ENCODE results near the gene PLPPR1. TPM values are rescaled to one million over a fixed set of nuclear protein-coding genes. Genes with fewer than 3 reads are reported as not detected.

PLPPR1 gene
- total and polyA plus RNA-seq, 7 experiments from 2014 or later, result not detected

DNA sequence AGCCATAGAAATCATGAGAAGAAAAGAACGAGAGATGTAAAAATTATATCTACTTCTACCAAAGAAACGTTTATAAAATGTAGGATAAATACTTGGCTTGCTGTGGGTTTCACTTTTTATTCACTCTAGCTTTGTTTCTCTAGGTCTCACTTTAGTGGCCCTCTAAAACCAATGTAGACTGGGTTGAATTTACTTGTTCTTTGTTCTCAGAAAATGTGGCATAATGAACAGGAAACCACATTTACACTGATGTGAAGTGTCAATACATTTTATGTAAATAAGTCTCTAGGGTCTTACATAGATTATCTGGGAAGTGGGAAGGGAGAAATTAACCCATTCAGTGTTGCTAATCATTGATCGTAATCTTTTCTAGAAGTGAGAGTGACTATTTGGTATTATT lies 58.9 kb downstream of the PLPPR1 start:
- ChIA-PET POLR2A (no interaction called here), CTCF (no interaction called here)
- no peaks in the 10 kb centered on the region for H3K9me3 ChIP-seq (ENCODE audit: control insufficient read depth in 2 of 3, low read length in 3 of 3)
- ATAC-seq, result no peak
- peaks cover 0 to 9% (median 0%) of the 10 kb centered on the region in 11 donors for H3K9me3 Mint-ChIP-seq
- H3K4me1 ChIP-seq (ENCODE audit: control insufficient read depth in 2 of 2, insufficient read depth in 2 of 2, low read length in 2 of 2), result no peaks in the 10 kb centered on the region
- H3K36me3 ChIP-seq (ENCODE audit: control insufficient read depth in 2 of 3, insufficient read depth in 3 of 3, low read length in 3 of 3), result no peaks in the 10 kb centered on the region
- intact Hi-C loops (cut with micrococcal nuclease), result no loop called here
- DNase-seq, result no peak
- no peaks in the 10 kb centered on the region for H3K4me1 Mint-ChIP-seq
- no peaks in the 10 kb centered on the region for H3K36me3 Mint-ChIP-seq
- no peak overlapping the region for H3K27ac Mint-ChIP-seq
- H3K27ac ChIP-seq (ENCODE audit: low read depth, low read length), result no peak overlapping the region
- H3K4me3 Mint-ChIP-seq, result no peak overlapping the region
- no peaks in the 10 kb centered on the region for H3K27me3 Mint-ChIP-seq
- H3K4me3 ChIP-seq (ENCODE audit: low read length), result no peak overlapping the region
- no peaks in the 10 kb centered on the region for H3K27me3 ChIP-seq (ENCODE audit: control insufficient read depth in 2 of 2, insufficient read depth in 2 of 2, low read length in 2 of 2)

DNA sequence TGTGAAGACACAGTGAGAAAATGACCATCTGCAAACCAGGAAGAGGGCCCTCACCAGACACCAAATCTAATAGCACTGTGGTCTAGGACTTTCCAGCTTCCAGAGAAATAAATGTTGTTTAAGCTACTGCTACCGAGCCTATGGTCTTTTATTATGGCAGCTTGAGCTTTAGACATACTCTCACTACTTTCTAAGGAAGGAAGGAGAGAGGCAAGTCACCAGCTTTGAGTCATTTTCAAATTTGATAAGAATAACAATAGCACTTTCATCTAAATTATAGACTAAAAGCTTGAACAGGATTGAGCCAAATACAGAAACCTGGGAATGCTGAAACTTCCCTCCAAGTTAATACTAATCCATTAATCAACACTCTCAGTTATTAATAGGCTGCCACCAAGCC lies 64.4 kb downstream of the PLPPR1 start:
- ATAC-seq (no peak), DNase-seq (no peak)
- no peak overlapping the region for H3K4me3 ChIP-seq (ENCODE audit: low read length)
- H3K27ac ChIP-seq (ENCODE audit: low read depth, low read length), result no peak overlapping the region
- Mint-ChIP-seq H3K9me3 (peaks cover 0 to 12% (median 0%) of the 10 kb centered on the region in 11 donors), H3K4me3 (no peak overlapping the region), H3K4me1 (no peaks in the 10 kb centered on the region), H3K36me3 (no peaks in the 10 kb centered on the region), H3K27ac (no peak overlapping the region), H3K27me3 (peaks cover 0 to 6% (median 0%) of the 10 kb centered on the region in 5 donors)
- POLR2A ChIA-PET, result no interaction called here
- H3K27me3 ChIP-seq (ENCODE audit: control insufficient read depth in 2 of 2, insufficient read depth in 2 of 2, low read length in 2 of 2), result no peaks in the 10 kb centered on the region
- H3K36me3 ChIP-seq (ENCODE audit: control insufficient read depth in 2 of 3, insufficient read depth in 3 of 3, low read length in 3 of 3), result no peaks in the 10 kb centered on the region
- no peaks in the 10 kb centered on the region for H3K4me1 ChIP-seq (ENCODE audit: control insufficient read depth in 2 of 2, insufficient read depth in 2 of 2, low read length in 2 of 2)
- no peaks in the 10 kb centered on the region for H3K9me3 ChIP-seq (ENCODE audit: control insufficient read depth in 2 of 3, low read length in 3 of 3)
- intact Hi-C loops (cut with micrococcal nuclease), result no loop called here
- CTCF ChIA-PET, result interaction anchor here (0.6 kb wide), 1 partner anchor 1156 kb away, joined by 3 read pairs; no protein-coding TSS in a partner anchor

DNA sequence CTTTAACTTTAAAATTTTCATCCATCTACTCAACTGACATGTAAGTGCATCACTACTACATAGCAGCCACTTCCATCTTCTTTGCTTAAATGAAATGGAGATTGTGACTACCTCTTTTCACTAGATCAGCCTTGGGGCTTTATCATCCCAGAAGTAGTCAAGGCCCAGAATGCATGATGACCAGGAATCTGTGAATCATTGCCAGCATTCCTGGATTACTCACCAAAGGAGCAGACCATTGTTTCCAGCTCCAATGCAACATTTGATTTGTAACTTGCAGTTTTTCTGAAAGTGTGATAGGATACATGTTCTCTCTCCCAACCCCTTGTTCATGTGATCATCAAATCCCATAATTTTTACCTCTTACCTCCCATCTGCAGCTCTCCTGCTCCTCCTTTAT lies 65.1 kb downstream of the PLPPR1 start:
- Histone ChIP-seq H3K4me3 (ENCODE audit: low read length) (no peak overlapping the region), H3K9me3 (ENCODE audit: control insufficient read depth in 2 of 3, low read length in 3 of 3) (no peaks in the 10 kb centered on the region), H3K36me3 (ENCODE audit: control insufficient read depth in 2 of 3, insufficient read depth in 3 of 3, low read length in 3 of 3) (no peaks in the 10 kb centered on the region), H3K27me3 (ENCODE audit: control insufficient read depth in 2 of 2, insufficient read depth in 2 of 2, low read length in 2 of 2) (no peaks in the 10 kb centered on the region), H3K4me1 (ENCODE audit: control insufficient read depth in 2 of 2, insufficient read depth in 2 of 2, low read length in 2 of 2) (no peaks in the 10 kb centered on the region), H3K27ac (ENCODE audit: low read depth, low read length) (no peak overlapping the region)
- ATAC-seq (no peak), DNase-seq (no peak)
- Mint-ChIP-seq H3K36me3 (no peaks in the 10 kb centered on the region), H3K27ac (no peak overlapping the region), H3K4me1 (no peaks in the 10 kb centered on the region), H3K9me3 (peaks cover 0 to 16% (median 0%) of the 10 kb centered on the region in 11 donors), H3K4me3 (no peak overlapping the region), H3K27me3 (peaks cover 0 to 6% (median 0%) of the 10 kb centered on the region in 5 donors)
- ChIA-PET POLR2A (no interaction called here), CTCF (interaction anchor here (0.6 kb wide), 1 partner anchor 1157 kb away, joined by 3 read pairs; no protein-coding TSS in a partner anchor)
- intact Hi-C loops (cut with micrococcal nuclease), result no loop called here

DNA sequence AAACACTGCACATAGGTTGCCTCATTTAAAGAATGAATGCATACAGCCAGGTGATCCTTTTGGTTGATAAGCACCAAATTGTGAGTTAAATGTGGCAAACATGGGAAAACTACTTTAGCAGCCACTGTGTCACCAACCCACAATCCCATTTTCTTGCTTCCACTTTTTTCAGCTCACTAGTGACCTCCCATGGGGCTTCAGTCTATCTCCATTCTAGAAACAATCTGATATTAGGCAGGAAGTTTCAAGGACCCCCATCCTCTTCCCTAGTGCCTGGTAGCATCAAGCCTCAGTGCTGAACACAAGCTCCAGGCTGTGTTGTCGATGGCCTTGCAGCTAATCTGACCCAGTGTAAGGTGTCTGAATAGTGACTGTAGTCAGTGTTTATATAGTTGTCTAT lies 66.2 kb downstream of the PLPPR1 start:
- H3K36me3 ChIP-seq (ENCODE audit: control insufficient read depth in 2 of 3, insufficient read depth in 3 of 3, low read length in 3 of 3), result no peaks in the 10 kb centered on the region
- H3K27me3 Mint-ChIP-seq, result peaks cover 0 to 6% (median 0%) of the 10 kb centered on the region in 5 donors
- H3K27ac ChIP-seq (ENCODE audit: low read depth, low read length), result no peak overlapping the region
- no peaks in the 10 kb centered on the region for H3K4me1 ChIP-seq (ENCODE audit: control insufficient read depth in 2 of 2, insufficient read depth in 2 of 2, low read length in 2 of 2)
- DNase-seq (no peak), ATAC-seq (no peak)
- ChIA-PET POLR2A (no interaction called here), CTCF (no interaction called here)
- H3K4me1 Mint-ChIP-seq, result no peaks in the 10 kb centered on the region
- H3K4me3 ChIP-seq (ENCODE audit: low read length), result no peak overlapping the region
- H3K9me3 Mint-ChIP-seq, result peaks cover 0 to 16% (median 0%) of the 10 kb centered on the region in 11 donors
- H3K4me3 Mint-ChIP-seq, result no peak overlapping the region
- intact Hi-C loops (cut with micrococcal nuclease), result no loop called here
- H3K27ac Mint-ChIP-seq, result no peak overlapping the region
- H3K36me3 Mint-ChIP-seq, result no peaks in the 10 kb centered on the region
- no peaks in the 10 kb centered on the region for H3K27me3 ChIP-seq (ENCODE audit: control insufficient read depth in 2 of 2, insufficient read depth in 2 of 2, low read length in 2 of 2)
- H3K9me3 ChIP-seq (ENCODE audit: control insufficient read depth in 2 of 3, low read length in 3 of 3), result no peaks in the 10 kb centered on the region

DNA sequence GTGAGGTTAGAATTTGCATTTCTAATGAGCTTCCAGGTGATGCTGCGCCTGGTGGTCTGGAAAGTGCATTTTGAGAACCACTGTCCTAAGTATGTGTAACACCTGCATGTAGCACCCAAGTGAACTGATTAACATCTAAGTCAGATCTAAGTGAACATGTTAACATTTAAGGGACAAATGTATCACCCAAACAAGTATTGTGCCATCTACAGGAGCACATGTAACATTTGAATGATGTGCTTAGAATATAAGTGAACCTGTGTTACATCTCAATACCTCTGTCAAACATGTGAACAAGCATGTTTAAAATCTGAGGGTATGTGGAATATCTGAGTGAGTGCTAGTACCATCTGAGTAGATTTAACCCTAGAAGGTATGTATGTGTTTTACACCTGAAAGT lies 68.7 kb downstream of the PLPPR1 start:
- Histone ChIP-seq H3K27ac (ENCODE audit: low read depth, low read length) (no peak overlapping the region), H3K27me3 (ENCODE audit: control insufficient read depth in 2 of 2, insufficient read depth in 2 of 2, low read length in 2 of 2) (no peaks in the 10 kb centered on the region), H3K4me1 (ENCODE audit: control insufficient read depth in 2 of 2, insufficient read depth in 2 of 2, low read length in 2 of 2) (no peaks in the 10 kb centered on the region), H3K36me3 (ENCODE audit: control insufficient read depth in 2 of 3, insufficient read depth in 3 of 3, low read length in 3 of 3) (no peaks in the 10 kb centered on the region), H3K9me3 (ENCODE audit: control insufficient read depth in 2 of 3, low read length in 3 of 3) (no peaks in the 10 kb centered on the region), H3K4me3 (ENCODE audit: low read length) (no peak overlapping the region)
- H3K9me3 Mint-ChIP-seq, result peaks cover 0 to 10% (median 0%) of the 10 kb centered on the region in 11 donors
- ATAC-seq (no peak), DNase-seq (no peak)
- peaks cover 0 to 6% (median 0%) of the 10 kb centered on the region in 5 donors for H3K27me3 Mint-ChIP-seq
- intact Hi-C loops (cut with micrococcal nuclease), result no loop called here
- no peaks in the 10 kb centered on the region for H3K36me3 Mint-ChIP-seq
- H3K4me3 Mint-ChIP-seq, result no peak overlapping the region
- H3K4me1 Mint-ChIP-seq, result no peaks in the 10 kb centered on the region
- ChIA-PET CTCF (no interaction called here), POLR2A (no interaction called here)
- no peak overlapping the region for H3K27ac Mint-ChIP-seq

DNA sequence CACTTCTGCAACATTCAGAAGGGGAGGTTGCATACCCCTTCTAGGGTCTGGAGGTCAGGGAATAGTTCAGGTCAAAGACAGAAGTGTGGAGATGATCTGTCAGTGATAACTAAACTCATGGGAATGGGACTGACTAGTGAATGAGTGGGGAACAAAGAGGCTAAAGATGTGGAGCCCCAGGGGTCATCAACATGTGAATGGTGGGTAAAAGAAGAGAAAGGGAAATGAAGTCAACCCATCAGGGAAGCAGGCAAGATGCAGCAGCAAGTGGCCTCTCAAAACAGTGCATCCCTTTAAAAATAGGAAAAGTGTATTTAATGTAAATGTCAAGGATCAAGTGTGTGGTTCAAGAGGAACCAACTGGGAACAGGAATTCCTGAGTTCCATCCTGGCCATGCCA lies 69.9 kb downstream of the PLPPR1 start:
- Mint-ChIP-seq H3K36me3 (no peaks in the 10 kb centered on the region), H3K4me1 (no peaks in the 10 kb centered on the region), H3K4me3 (no peak overlapping the region), H3K27me3 (peaks cover 0 to 6% (median 0%) of the 10 kb centered on the region in 5 donors), H3K27ac (no peak overlapping the region), H3K9me3 (peaks cover 0 to 10% (median 0%) of the 10 kb centered on the region in 11 donors)
- ATAC-seq (no peak), DNase-seq (no peak)
- no peaks in the 10 kb centered on the region for H3K4me1 ChIP-seq (ENCODE audit: control insufficient read depth in 2 of 2, insufficient read depth in 2 of 2, low read length in 2 of 2)
- POLR2A ChIA-PET, result no interaction called here
- H3K27me3 ChIP-seq (ENCODE audit: control insufficient read depth in 2 of 2, insufficient read depth in 2 of 2, low read length in 2 of 2), result no peaks in the 10 kb centered on the region
- no peak overlapping the region for H3K27ac ChIP-seq (ENCODE audit: low read depth, low read length)
- no peaks in the 10 kb centered on the region for H3K36me3 ChIP-seq (ENCODE audit: control insufficient read depth in 2 of 3, insufficient read depth in 3 of 3, low read length in 3 of 3)
- no peak overlapping the region for H3K4me3 ChIP-seq (ENCODE audit: low read length)
- intact Hi-C loops (cut with micrococcal nuclease), result no loop called here
- CTCF ChIA-PET, result no interaction called here
- H3K9me3 ChIP-seq (ENCODE audit: control insufficient read depth in 2 of 3, low read length in 3 of 3), result no peaks in the 10 kb centered on the region

DNA sequence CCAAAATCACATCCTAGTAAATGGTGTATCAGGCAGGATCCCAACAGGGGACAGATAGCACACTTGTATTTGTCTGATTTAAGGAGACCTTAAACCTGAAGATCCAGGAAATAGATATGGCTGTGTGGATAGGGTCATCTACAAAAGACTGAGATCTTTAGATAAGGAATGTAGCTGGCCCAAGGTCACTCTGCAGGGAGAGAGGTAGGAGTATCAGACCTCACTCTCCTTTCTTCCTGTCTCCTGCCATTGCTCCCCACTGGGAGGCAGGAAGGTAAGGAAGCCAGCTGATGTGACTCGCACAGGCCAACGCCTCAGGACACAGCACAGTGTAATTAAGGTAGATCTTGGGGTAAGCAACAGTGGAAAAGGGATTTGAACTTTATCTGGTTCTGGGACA lies 85.8 kb downstream of the PLPPR1 start:
- POLR2A ChIA-PET, result no interaction called here
- no peaks in the 10 kb centered on the region for H3K4me1 ChIP-seq (ENCODE audit: control insufficient read depth in 2 of 2, insufficient read depth in 2 of 2, low read length in 2 of 2)
- CTCF ChIA-PET, result no interaction called here

More for the DNA sequence above, 85.8 kb downstream of the PLPPR1 start:
- intact Hi-C loops (cut with micrococcal nuclease), result no loop called here
- DNase-seq (no peak), ATAC-seq (no peak)
- no peak overlapping the region for H3K4me3 Mint-ChIP-seq
- H3K27me3 Mint-ChIP-seq, result peaks cover 0 to 23% (median 0%) of the 10 kb centered on the region in 5 donors
- no peaks in the 10 kb centered on the region for H3K27me3 ChIP-seq (ENCODE audit: control insufficient read depth in 2 of 2, insufficient read depth in 2 of 2, low read length in 2 of 2)
- H3K4me3 ChIP-seq (ENCODE audit: low read length), result no peak overlapping the region
- peaks cover 0 to 3% (median 0%) of the 10 kb centered on the region in 11 donors for H3K9me3 Mint-ChIP-seq
- no peaks in the 10 kb centered on the region for H3K4me1 Mint-ChIP-seq
- no peak overlapping the region for H3K27ac ChIP-seq (ENCODE audit: low read depth, low read length)
- H3K36me3 Mint-ChIP-seq, result peaks cover 0 to 4% (median 0%) of the 10 kb centered on the region in 5 donors
- no peaks in the 10 kb centered on the region for H3K36me3 ChIP-seq (ENCODE audit: control insufficient read depth in 2 of 3, insufficient read depth in 3 of 3, low read length in 3 of 3)
- no peaks in the 10 kb centered on the region for H3K9me3 ChIP-seq (ENCODE audit: control insufficient read depth in 2 of 3, low read length in 3 of 3)
- H3K27ac Mint-ChIP-seq, result no peak overlapping the region

Measured in naive thymus-derived CD4-positive, alpha-beta T cell (primary cell).